ENCODE results near the gene PET117.
"Not testable (repeated sequence)": the region's sequence is repeated elsewhere in the genome, so short reads cannot be mapped to it uniquely, and the experiment has no call there.

DNA sequence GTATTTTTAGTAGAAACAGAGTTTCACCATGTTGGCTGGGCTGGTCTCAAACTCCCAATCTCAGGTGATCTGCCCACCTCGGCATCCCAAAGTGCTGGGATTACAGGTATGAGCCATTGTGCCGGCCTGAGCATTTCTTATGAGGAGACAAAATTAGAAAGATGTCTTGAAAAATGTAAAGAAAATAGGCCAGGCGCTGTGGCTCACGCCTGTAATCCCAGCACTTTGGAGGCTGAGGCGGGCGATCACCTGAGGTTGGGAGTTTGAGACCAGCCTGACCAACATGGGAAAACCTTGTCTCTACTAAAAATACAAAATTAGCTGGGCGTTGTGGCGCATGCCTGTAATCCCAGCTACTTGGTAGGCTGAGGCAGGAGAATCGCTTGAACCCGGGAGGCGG is 37.1 kb upstream of the PET117 start:
- TF ChIP-seq, protein P1, sequence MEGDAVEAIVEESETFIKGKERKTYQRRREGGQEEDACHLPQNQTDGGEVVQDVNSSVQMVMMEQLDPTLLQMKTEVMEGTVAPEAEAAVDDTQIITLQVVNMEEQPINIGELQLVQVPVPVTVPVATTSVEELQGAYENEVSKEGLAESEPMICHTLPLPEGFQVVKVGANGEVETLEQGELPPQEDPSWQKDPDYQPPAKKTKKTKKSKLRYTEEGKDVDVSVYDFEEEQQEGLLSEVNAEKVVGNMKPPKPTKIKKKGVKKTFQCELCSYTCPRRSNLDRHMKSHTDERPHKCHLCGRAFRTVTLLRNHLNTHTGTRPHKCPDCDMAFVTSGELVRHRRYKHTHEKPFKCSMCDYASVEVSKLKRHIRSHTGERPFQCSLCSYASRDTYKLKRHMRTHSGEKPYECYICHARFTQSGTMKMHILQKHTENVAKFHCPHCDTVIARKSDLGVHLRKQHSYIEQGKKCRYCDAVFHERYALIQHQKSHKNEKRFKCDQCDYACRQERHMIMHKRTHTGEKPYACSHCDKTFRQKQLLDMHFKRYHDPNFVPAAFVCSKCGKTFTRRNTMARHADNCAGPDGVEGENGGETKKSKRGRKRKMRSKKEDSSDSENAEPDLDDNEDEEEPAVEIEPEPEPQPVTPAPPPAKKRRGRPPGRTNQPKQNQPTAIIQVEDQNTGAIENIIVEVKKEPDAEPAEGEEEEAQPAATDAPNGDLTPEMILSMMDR (IDR thresholded peaks at IDR 0.05): not testable (repeated sequence)
- not testable (repeated sequence) for TF ChIP-seq POLR2A (IDR thresholded peaks at IDR 0.05)
